NCI-H2171 treated with DMSO at 0.1 percent for 48 hours (cell line): ENCODE measurements around the gene HLA-G.
"Not testable (repeated sequence)": the region's sequence is repeated elsewhere in the genome, so short reads cannot be mapped to it uniquely, and the experiment has no call there.

Experiments used
- DNase-seq: peaks from one replicate; lab custom pipeline; 2025; lab: John Stamatoyannopoulos, UW

The HLA-G gene

GRCh38 chr6:29827579-29828470 lies at the start of gene HLA-G:
HLA-G (plus strand) TSS chr6:29827825; CDS start chr6:29827845, 20 bp downstream.
- DNase-seq: no peak

- DNase-seq: not testable (repeated sequence)
Measured at GRCh38 chr6:29780019-29780698, 47.5 kb upstream of the HLA-G start.

- DNase-seq: no peak
Measured at GRCh38 chr6:29789176-29789575, 38.4 kb upstream of the HLA-G start.

- DNase-seq: no peak
Measured at GRCh38 chr6:29790626-29791025, 37.0 kb upstream of the HLA-G start.

GRCh38 chr6:29791162-29791561 lies 36.5 kb upstream of the HLA-G start:
- no peak for DNase-seq

GRCh38 chr6:29791786-29792122 lies 35.9 kb upstream of the HLA-G start:
- no peak for DNase-seq

- DNase-seq: no peak
Measured at GRCh38 chr6:29792123-29793035, 35.2 kb upstream of the HLA-G start.

GRCh38 chr6:29793036-29793356 lies 34.6 kb upstream of the HLA-G start:
- DNase-seq: no peak

GRCh38 chr6:29793796-29794195 lies 33.8 kb upstream of the HLA-G start:
- DNase-seq: no peak

- no peak for DNase-seq
Measured at GRCh38 chr6:29796026-29796425, 31.6 kb upstream of the HLA-G start.

- no peak for DNase-seq
Measured at GRCh38 chr6:29797135-29797534, 30.5 kb upstream of the HLA-G start.

GRCh38 chr6:29797966-29798365 lies 29.7 kb upstream of the HLA-G start:
- no peak for DNase-seq

- no peak for DNase-seq
Measured at GRCh38 chr6:29800254-29800653, 27.4 kb upstream of the HLA-G start.

- no peak for DNase-seq
Measured at GRCh38 chr6:29806387-29806786, 21.2 kb upstream of the HLA-G start.

- no peak for DNase-seq
Measured at GRCh38 chr6:29809249-29809648, 18.4 kb upstream of the HLA-G start.

GRCh38 chr6:29810371-29810770 lies 17.3 kb upstream of the HLA-G start:
- no peak for DNase-seq

GRCh38 chr6:29811377-29811776 lies 16.2 kb upstream of the HLA-G start:
- DNase-seq: no peak

GRCh38 chr6:29813066-29813465 lies 14.6 kb upstream of the HLA-G start:
- DNase-seq: no peak

GRCh38 chr6:29813809-29814208 lies 13.8 kb upstream of the HLA-G start:
- DNase-seq: no peak

- DNase-seq: no peak
Measured at GRCh38 chr6:29814379-29815117, 13.1 kb upstream of the HLA-G start.

GRCh38 chr6:29815118-29815750 lies 12.4 kb upstream of the HLA-G start:
- DNase-seq: no peak
